GM11168 (cell line): ENCODE results near the gene ADM.

ENCODE experiments used
- in situ Hi-C: fragments of 300-500 bp; cut with MboI; formaldehyde crosslinking; loops from one replicate; pipeline ENCODE4 v1.12.0; 2022; ENCODE audit warnings: low sequenced_read_pairs; ENCODE audit not compliant: unreplicated experiment

Gene ADM

DNA sequence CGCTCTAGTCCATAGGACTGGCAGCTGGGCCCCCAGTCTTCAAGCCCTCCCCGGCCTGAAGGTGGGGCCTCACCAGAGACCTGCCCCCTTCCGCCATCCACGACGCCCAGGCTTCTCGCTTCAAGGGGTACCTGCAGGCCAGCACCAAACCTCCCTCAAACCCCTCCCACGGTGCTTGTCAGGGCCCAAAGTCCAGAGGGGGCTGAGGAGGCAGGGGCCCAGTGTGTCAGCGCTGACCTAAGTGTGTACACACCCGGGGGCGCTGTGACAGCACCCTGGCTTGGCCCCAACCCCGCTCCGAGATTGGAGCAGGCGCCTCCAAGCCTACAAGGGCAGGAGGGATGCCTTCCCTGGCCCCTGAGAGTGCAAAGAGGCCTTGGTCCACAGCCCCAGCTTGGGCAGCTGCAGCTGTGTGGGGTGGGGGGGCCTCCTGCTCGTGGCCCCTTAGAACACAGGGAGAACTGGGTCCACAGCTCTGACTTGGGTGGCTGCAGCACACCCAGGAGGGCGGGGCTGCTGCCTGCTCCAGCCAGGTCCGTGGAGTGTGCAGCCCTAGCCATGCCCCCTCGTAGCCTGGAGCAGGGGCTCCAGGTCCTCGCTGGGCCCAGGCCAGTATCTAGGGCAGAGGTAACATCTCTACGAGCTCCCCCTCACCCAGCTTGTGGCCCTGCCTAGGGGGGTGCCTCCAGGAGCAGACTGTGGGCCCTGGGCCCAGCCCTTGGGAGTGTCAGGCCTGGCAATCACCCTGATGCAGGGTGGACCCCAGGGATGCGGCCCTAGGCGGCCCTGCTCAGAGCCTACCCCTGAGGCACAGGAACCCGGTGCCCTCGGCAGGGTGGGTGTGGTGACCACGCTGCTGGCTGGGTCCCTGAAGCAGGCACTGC lies 15.8 kb upstream of the ADM start:
- in situ Hi-C loops = no loop called here

- in situ Hi-C loops = no loop called here
These were observed 15.0 kb upstream of the ADM start for GRCh38 chr11:10289765-10290380.

GRCh38 chr11:10291801-10292638 lies 12.9 kb upstream of the ADM start:
- in situ Hi-C loops = no loop called here

GRCh38 chr11:10293423-10294289 lies 11.2 kb upstream of the ADM start, which contains the start of gene SBF2:
SBF2 (minus strand) TSS chr11:10294219; CDS start chr11:10294069, 150 bp downstream.
- in situ Hi-C loops = no loop called here

DNA sequence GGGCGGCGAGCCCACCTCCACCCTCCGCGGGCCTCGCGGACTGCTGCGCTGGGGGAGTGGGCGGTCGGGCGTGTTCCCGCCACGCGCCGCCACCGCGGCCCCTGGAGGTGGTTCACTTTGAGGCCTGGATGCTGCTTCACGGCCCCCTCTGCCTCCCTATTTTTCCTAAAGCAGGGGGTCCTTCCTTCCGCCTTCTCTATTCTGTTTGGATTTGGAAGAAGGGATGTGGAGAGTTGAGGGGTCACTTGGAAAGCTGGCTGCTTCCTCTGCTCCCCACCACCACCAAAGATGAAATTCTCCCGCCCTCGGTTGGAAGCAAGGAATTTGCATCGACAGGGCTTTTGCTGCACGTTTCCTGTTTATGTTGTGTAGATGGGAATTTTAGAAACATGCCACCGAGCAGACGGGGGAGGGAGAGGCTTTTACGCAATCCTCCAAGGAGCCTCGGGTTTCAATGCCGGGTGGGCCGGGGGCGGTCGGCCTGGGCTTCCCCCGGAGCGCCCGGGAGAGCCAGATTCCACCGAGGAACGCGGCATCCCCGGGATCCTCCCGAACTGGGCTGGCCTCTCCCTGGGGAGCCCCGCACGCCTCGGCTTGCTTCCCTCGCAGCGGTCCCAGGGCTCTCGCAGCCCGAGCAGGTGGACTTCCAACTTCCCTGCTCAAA lies 10.5 kb upstream of the ADM start:
- in situ Hi-C loops = no loop called here

DNA sequence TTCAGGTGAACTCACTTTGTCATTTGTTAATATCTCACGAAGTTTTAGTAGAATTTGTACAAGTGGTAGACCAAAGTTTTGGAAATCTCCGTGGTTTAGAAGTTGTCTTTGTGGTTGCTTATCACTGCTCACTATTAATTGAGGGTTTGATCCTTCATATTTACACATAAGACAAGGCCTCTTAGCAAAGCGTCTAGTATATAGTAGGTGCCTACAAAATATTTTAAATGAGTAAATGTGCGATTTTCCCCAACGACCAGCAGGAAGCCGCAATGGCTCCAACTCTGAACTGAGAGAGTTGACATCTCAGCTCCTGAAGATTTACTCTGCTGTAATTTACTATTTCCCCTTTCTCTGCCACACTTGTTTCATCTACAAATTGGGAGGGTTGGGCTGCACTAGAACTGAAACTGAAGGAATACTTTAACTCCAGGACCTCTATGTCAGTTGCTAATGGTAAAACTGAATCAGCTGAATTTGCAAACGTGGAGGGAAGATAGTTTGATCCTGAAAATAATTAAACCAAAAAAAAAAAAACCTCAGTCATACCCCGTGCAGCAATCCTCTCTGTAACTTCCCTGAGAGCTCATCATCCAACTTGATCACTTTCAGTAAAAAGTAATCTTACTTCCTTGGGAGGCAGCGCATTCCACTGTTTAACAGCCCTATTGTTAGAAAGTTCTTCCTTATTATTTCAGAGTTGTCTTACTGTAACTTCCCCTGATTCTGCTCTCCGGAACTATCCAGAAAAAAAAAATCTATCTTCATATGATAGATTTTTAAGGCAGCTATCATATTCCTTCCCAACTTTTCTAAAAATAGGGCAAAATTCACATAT lies 9.6 kb upstream of the ADM start:
- in situ Hi-C loops = no loop called here

GRCh38 chr11:10298342-10298741 lies 6.5 kb upstream of the ADM start:
- in situ Hi-C loops = no loop called here

GRCh38 chr11:10301656-10302358 lies 3.1 kb upstream of the ADM start:
- in situ Hi-C loops = loop anchor here (25.0 kb wide), 1 partner anchor 540 kb away; no protein-coding TSS in a partner anchor

- in situ Hi-C loops = loop anchor here (25.0 kb wide), 1 partner anchor 540 kb away; no protein-coding TSS in a partner anchor
These were observed 2.5 kb upstream of the ADM start for GRCh38 chr11:10302359-10302743.

- in situ Hi-C loops = loop anchor here (25.0 kb wide), 1 partner anchor 541 kb away; no protein-coding TSS in a partner anchor
These were observed 1.9 kb upstream of the ADM start for GRCh38 chr11:10302744-10303557.

- in situ Hi-C loops = loop anchor here (25.0 kb wide), 1 partner anchor 541 kb away; no protein-coding TSS in a partner anchor
These were observed 1.1 kb upstream of the ADM start for GRCh38 chr11:10303558-10304363.

GRCh38 chr11:10305262-10305963 lies 540 bp downstream of the ADM start:
- in situ Hi-C loops = loop anchor here (25.0 kb wide), 1 partner anchor 543 kb away; no protein-coding TSS in a partner anchor

- in situ Hi-C loops = loop anchor here (25.0 kb wide), 1 partner anchor 544 kb away; no protein-coding TSS in a partner anchor
These were observed 1.4 kb downstream of the ADM start for GRCh38 chr11:10305964-10306918.

DNA sequence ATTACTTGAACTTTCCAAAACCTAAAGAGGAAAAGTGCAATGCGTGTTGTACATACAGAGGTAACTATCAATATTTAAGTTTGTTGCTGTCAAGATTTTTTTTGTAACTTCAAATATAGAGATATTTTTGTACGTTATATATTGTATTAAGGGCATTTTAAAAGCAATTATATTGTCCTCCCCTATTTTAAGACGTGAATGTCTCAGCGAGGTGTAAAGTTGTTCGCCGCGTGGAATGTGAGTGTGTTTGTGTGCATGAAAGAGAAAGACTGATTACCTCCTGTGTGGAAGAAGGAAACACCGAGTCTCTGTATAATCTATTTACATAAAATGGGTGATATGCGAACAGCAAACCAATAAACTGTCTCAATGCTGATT lies 2.1 kb downstream of the ADM start:
- in situ Hi-C loops = loop anchor here (25.0 kb wide), 1 partner anchor 545 kb away; no protein-coding TSS in a partner anchor
